ENCODE measurements around the gene POP5.
A peak's percentile ranks its signal among the peaks of the same experiment; 100 is the strongest.

POP5 gene

GRCh38 chr12:120540445-120540844, 40.8 kb downstream of the POP5 start:
- no peak for TF ChIP-seq CTCF (conservative IDR thresholded peaks at IDR 0.05; ENCODE audit: low read length)
- no peak overlapping the region for H3K4me3 ChIP-seq (ENCODE audit: low read length)
- peak; percentile 50 for DNase-seq (ENCODE audit: low read depth)

GRCh38 chr12:120539303-120539702, 41.9 kb downstream of the POP5 start:
- H3K4me3 ChIP-seq (ENCODE audit: low read length), result no peak overlapping the region
- peak; percentile 67 for DNase-seq (ENCODE audit: low read depth)
- TF ChIP-seq CTCF (conservative IDR thresholded peaks at IDR 0.05; ENCODE audit: low read length), result no peak

GRCh38 chr12:120538281-120539156, 42.7 kb downstream of the POP5 start:
- DNase-seq (ENCODE audit: low read depth), result peak; percentile 62
- peak overlapping the region; percentile 11; the same call in 1 of the 2 replicates for H3K4me3 ChIP-seq (ENCODE audit: low read length)
- TF ChIP-seq CTCF (conservative IDR thresholded peaks at IDR 0.05; ENCODE audit: low read length), result no peak

GRCh38 chr12:120537856-120538220, 43.4 kb downstream of the POP5 start:
- no peak for DNase-seq (ENCODE audit: low read depth)
- no peak for TF ChIP-seq CTCF (conservative IDR thresholded peaks at IDR 0.05; ENCODE audit: low read length)
- no peak overlapping the region for H3K4me3 ChIP-seq (ENCODE audit: low read length)

GRCh38 chr12:120536064-120536791, 45.0 kb downstream of the POP5 start:
- H3K4me3 ChIP-seq (ENCODE audit: low read length), result peak overlapping the region; percentile 95
- no peak for TF ChIP-seq CTCF (conservative IDR thresholded peaks at IDR 0.05; ENCODE audit: low read length)
- no peak for DNase-seq (ENCODE audit: low read depth)

GRCh38 chr12:120534703-120535655, 46.2 kb downstream of the POP5 start:
- peak overlapping the region; percentile 95 for H3K4me3 ChIP-seq (ENCODE audit: low read length)
- TF ChIP-seq CTCF (conservative IDR thresholded peaks at IDR 0.05; ENCODE audit: low read length), result no peak
- DNase-seq (ENCODE audit: low read depth), result peak; percentile 76

Measured in AG10803 (cell line).